Fibroblast of the aortic adventitia (primary cell): ENCODE data around the gene CDKN2A. TPM values are rescaled to one million over a fixed set of nuclear protein-coding genes. Genes with fewer than 3 reads are reported as not detected.

ENCODE experiments used
- DNase-seq: peaks from one replicate; pipeline ENCODE4 v3.0.0-alpha.2; 2010; ENCODE audit warnings: low read depth
- H3K4me3 ChIP-seq: 2 replicates; pipeline ENCODE4 v1.5.1; 2011; ENCODE audit warnings: low read depth, mild to moderate bottlenecking, control low read depth, low read length, moderate library complexity
- total RNA-seq: library from RNA; depleted of rRNA; stranded (reverse); fragments of >200 nt; gene quantifications from 2 replicates; pipeline ENCODE4 v1.2.3, GENCODE V29; 2012; ENCODE audit warnings: low replicate concordance
- TF ChIP-seq, protein P1 (sequence below): IDR thresholded peaks from 2 replicates; pipeline ENCODE4 v1.5.1; 2011; ENCODE audit warnings: mild to moderate bottlenecking, low read length, control low read depth, inconsistent platforms; ENCODE audit not compliant: insufficient read depth

CDKN2A gene
- total RNA-seq = 21.8 and 59.9 TPM in 2 replicates

DNA sequence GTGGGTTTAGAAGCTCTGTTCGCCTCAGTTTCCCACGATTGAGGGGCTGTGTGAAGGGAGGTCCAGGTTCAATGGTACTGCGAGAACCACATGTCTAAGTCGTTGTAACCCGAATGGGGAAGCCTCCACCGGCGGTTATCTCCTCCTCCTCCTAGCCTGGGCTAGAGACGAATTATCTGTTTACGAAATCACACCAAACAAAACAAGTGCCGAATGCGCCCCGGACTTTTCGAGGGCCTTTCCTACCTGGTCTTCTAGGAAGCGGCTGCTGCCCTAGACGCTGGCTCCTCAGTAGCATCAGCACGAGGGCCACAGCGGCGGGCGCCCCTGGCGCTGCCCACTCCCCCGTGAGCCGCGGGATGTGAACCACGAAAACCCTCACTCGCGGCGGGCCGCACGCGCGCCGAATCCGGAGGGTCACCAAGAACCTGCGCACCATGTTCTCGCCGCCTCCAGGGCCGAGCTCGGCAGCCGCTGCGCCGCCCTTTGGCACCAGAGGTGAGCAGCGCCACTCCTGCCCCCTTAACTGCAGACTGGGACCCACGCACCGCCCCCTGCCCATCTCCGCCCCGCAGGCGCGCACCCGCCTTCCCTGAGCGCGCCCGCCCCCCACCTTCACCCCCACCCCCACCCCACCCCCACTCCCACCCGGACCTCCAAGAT, at the start of gene CDKN2A:
Gene CDKN2A (minus strand): TSS at position 500 of the 663 bp plus-strand sequence.
- no peak for DNase-seq
- TF ChIP-seq, protein P1, sequence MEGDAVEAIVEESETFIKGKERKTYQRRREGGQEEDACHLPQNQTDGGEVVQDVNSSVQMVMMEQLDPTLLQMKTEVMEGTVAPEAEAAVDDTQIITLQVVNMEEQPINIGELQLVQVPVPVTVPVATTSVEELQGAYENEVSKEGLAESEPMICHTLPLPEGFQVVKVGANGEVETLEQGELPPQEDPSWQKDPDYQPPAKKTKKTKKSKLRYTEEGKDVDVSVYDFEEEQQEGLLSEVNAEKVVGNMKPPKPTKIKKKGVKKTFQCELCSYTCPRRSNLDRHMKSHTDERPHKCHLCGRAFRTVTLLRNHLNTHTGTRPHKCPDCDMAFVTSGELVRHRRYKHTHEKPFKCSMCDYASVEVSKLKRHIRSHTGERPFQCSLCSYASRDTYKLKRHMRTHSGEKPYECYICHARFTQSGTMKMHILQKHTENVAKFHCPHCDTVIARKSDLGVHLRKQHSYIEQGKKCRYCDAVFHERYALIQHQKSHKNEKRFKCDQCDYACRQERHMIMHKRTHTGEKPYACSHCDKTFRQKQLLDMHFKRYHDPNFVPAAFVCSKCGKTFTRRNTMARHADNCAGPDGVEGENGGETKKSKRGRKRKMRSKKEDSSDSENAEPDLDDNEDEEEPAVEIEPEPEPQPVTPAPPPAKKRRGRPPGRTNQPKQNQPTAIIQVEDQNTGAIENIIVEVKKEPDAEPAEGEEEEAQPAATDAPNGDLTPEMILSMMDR = no peak
- peak within 1 kb of the TSS; percentile 86 for H3K4me3 ChIP-seq

DNA sequence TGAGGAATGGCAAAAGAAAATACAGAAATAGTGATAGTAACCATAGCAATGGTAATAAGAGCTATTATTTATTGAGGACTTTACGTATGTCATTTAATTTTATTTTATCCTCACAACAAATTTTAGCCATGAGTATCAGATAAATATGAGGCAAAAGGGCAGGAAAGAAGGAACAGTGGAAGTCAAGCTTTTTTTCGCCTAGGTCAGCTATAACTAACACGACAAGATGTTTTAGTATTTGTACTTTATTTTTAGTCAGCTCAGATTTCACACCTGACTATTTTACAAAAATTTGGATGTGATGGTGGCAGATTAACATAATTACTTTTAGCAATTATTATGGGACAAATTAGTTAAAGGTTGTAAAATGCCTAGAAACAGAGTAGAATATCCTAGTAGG, 49.7 kb upstream of the CDKN2A start:
- H3K4me3 ChIP-seq = no peak overlapping the region
- DNase-seq = no peak
- TF ChIP-seq, protein P1 = no peak

DNA sequence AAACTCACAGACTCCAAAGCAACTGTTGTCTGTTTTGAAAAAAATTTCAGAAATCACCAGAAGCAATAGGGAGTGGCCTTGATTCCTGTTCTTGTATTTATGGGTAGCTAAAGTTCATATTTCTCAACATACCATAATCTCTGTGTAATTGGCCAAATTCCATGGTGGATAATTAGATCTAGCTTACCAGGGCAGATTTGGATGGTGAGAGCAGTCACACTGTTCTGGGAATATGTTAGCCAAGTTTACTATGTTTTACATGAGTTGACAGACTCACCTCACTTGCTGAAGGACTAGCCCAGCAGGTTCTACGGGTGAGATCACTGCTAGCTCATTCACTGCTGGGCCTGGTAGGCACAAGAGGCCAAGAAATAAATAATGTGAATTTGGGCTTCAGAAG, 47.6 kb upstream of the CDKN2A start:
- H3K4me3 ChIP-seq = no peak overlapping the region
- DNase-seq = peak; percentile 60
- TF ChIP-seq, protein P1 = no peak

- H3K4me3 ChIP-seq = no peak overlapping the region
- DNase-seq = no peak
- TF ChIP-seq, protein P1 = no peak
These were observed 47.2 kb upstream of the CDKN2A start for GRCh38 chr9:22041344-22041743.

DNA sequence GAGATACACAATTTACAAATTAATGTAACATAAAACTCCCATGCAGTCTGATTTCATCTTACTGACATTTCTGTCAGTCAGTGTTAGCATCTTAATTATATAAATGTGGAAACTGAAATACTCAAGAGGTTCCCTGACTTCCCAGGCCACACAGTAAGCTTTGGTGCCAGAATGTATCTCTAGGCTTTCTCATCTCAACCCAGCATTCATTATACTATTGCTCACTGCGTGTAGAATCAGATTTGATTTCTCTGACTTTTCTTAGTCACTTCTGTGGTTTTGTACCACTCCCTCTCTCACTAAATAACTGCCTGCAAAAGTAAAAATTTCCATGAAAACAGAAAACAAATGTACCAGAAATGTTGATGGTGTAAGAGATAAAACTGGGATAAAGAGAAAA, 46.6 kb upstream of the CDKN2A start:
- peak; percentile 81 for DNase-seq
- H3K4me3 ChIP-seq = no peak overlapping the region
- TF ChIP-seq, protein P1 = no peak

DNA sequence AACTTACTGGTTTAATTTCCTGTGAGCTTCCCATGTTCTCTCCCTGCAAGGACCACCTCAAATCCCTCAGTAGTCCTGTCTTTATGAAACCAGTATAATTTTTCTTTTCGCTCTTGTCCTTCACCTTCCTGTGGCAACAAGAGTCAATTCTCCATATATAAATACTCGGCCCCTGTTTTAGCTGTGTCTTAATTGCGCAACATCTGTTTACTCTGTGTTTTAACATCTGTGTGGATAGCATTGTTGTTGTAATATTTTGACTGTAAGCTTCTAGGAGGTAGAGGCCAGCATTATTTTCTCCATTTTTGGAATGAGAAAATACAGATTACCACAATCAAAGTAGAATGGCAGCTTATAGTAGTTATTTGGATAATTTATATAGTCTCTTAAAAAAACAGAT, 45.1 kb upstream of the CDKN2A start:
- DNase-seq = no peak
- TF ChIP-seq, protein P1 = no peak

DNA sequence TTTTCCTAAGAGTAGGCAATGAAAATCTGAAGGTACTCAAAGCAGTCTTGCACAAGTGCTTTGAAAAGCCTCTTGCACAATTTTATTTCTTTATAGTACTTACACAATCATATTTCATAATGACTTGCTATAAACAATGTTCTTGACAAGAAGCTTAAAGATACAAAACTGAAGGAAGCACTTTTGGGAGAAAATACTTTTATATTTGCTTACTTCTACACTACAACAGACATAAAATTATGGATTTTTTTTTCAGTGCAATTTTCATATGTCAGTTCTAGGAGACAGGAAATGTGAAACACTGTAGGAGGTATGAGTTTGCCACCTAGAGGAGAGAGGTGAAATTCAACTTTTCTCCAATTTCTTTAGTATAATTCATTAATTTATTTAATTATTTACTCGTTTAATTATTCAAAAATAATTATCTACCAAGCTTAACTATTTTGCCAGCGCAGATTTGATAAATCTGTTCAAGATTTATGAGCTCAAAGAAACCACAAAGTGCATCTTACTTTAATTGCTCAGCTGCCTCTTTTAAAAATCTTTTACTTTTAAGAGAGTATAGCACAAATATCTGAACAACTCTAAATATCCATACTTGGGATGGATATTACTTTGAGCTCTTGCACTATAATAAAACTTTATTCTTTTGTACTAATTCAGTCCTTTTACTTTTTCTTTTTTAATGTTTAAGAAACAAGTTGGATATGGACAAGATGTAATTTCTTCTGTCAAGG, 43.9 kb upstream of the CDKN2A start:
- TF ChIP-seq, protein P1 = peak; percentile 57
- H3K4me3 ChIP-seq = no peak overlapping the region
- DNase-seq = peak; percentile 62

More for the DNA sequence above, 45.1 kb upstream of the CDKN2A start:
- no peak overlapping the region for H3K4me3 ChIP-seq
